NCI-H1092 treated with DMSO at 0.1 percent for 48 hours (cell line): Measurements from ENCODE around the gene MVP.
"Not testable (repeated sequence)": the region's sequence is repeated elsewhere in the genome, so short reads cannot be mapped to it uniquely, and the experiment has no call there.

Source experiments
- DNase-seq: peaks from one replicate; lab custom pipeline; 2025; lab: John Stamatoyannopoulos, UW

MVP gene

GRCh38 chr16:29815793-29816693, 4.2 kb upstream of the MVP start, which contains the start of gene PAGR1:
TSS of gene PAGR1 (plus strand) at chr16:29816152. CDS start at chr16:29816526, 374 bp downstream.
- peak; percentile 99 for DNase-seq

- peak; percentile 41 for DNase-seq
These were observed 3.4 kb upstream of the MVP start for GRCh38 chr16:29816694-29817441.

GRCh38 chr16:29818082-29818481, 2.2 kb upstream of the MVP start:
- DNase-seq, result no peak

GRCh38 chr16:29819506-29819905, 756 bp upstream of the MVP start:
- no peak for DNase-seq

- DNase-seq, result no peak
These were observed 724 bp downstream of the MVP start for GRCh38 chr16:29820730-29821642.

GRCh38 chr16:29821643-29822115, 1.4 kb downstream of the MVP start:
- no peak for DNase-seq

GRCh38 chr16:29824589-29825144, 4.4 kb downstream of the MVP start:
- DNase-seq, result no peak

- DNase-seq, result no peak
These were observed 5.1 kb downstream of the MVP start for GRCh38 chr16:29825145-29826044.

- DNase-seq, result no peak
These were observed 6.1 kb downstream of the MVP start for GRCh38 chr16:29826342-29826695.

- no peak for DNase-seq
These were observed 10.5 kb downstream of the MVP start for GRCh38 chr16:29830774-29831173.

- DNase-seq, result no peak
These were observed 11.2 kb downstream of the MVP start for GRCh38 chr16:29831490-29831889.

- not testable (repeated sequence) for DNase-seq
These were observed 13.0 kb downstream of the MVP start for GRCh38 chr16:29833219-29833618.

- DNase-seq, result no peak
These were observed 13.8 kb downstream of the MVP start for GRCh38 chr16:29834079-29834478.

- DNase-seq, result no peak
These were observed 15.7 kb downstream of the MVP start for GRCh38 chr16:29835926-29836325.

GRCh38 chr16:29836623-29837022, 16.4 kb downstream of the MVP start:
- no peak for DNase-seq

- DNase-seq, result no peak
These were observed 17.6 kb downstream of the MVP start for GRCh38 chr16:29837841-29838240.

GRCh38 chr16:29839822-29840221, 19.6 kb downstream of the MVP start:
- no peak for DNase-seq

GRCh38 chr16:29840240-29840639, 20.0 kb downstream of the MVP start:
- no peak for DNase-seq

- DNase-seq, result no peak
These were observed 21.4 kb downstream of the MVP start for GRCh38 chr16:29841631-29842030.

GRCh38 chr16:29842732-29843346, 22.6 kb downstream of the MVP start:
- DNase-seq, result no peak
